HCT116 (cell line): ENCODE results near the gene HSD17B7. TPM values are rescaled to one million over a fixed set of nuclear protein-coding genes. Genes with fewer than 3 reads are reported as not detected.
"Not testable (repeated sequence)": the region's sequence is repeated elsewhere in the genome, so short reads cannot be mapped to it uniquely, and the experiment has no call there.

Experiments
- ATAC-seq: fragments of 200-7000 bp; cut with Tn5 transposase; 2 replicates; pipeline ENCODE4 v1.9.1; 2020; ENCODE audit warnings: mild to moderate bottlenecking, moderate library complexity
- BruUV-seq: library from RNA; stranded (reverse); fragments of 400-500 nt; replicated peaks from 2 replicates; lab custom pipeline; 2021; lab: Mats Ljungman, UMichigan
- CTCF ChIA-PET: fragments of 300-600 bp; sonication (Branson Sonifier 250); formaldehyde crosslinking; loops from one replicate; lab custom pipeline; 2021; ENCODE audit warnings: antibody characterized with exemption; lab: Charles Lee
- POLR2A ChIA-PET: fragments of 300-600, 350-600 bp; sonication (Branson Sonifier 250); formaldehyde crosslinking; loops from one replicate; lab custom pipeline; 2021; ENCODE audit warnings: antibody characterized with exemption; lab: Charles Lee
- RAD21 ChIA-PET, 2 experiments: fragments of 300-600 bp; sonication (Branson Sonifier 250); formaldehyde crosslinking; loops; one replicate each; lab custom pipeline; 2023; ENCODE audit warnings: low total read pairs in 2 of 2; ENCODE audit not compliant: uncharacterized antibody in 2 of 2, unreplicated experiment in 2 of 2, low non-redundant PET in 1 of 2; lab: Charles Lee
- DNase-seq: peaks from one replicate; pipeline ENCODE4 v3.0.0-alpha.2; 2010; ENCODE audit warnings: low read depth, low spot score
- H2AFZ ChIP-seq: fragments of 200-600 bp; shearing (Covaris generic), sonication (generic); 2 replicates; pipeline ENCODE4 v1.6.1; 2017; ENCODE audit warnings: low read depth, mixed run types, mixed read lengths, antibody characterized with exemption, low read length; ENCODE audit not compliant: poor library complexity, severe bottlenecking
- H3K27ac ChIP-seq: 2 replicates; pipeline ENCODE4 v1.5.1; 2012; ENCODE audit warnings: low read depth, low read length
- H3K27me3 ChIP-seq: fragments of 200-600 bp; sonication (generic); 2 replicates; pipeline ENCODE4 v1.6.1; 2016; ENCODE audit warnings: mixed run types, low read length, mixed read lengths; ENCODE audit not compliant: insufficient read depth
- H3K36me3 ChIP-seq, 2 experiments: fragments of 200-500 bp in 1 of 2; fragments of 200-600 bp in 1 of 2; sonication (Bioruptor generic) in 1 of 2; sonication (generic) in 1 of 2; 2 replicates each; pipeline versions ENCODE4 v1.5.1 to v1.6.1; 2014 to 2016; ENCODE audit warnings: low read length in 2 of 2, inconsistent platforms in 1 of 2, mixed read lengths in 1 of 2, mixed run types in 1 of 2; ENCODE audit not compliant: insufficient read depth in 2 of 2, control insufficient read depth in 1 of 2
- H3K4me1 ChIP-seq, 2 experiments: fragments of 200-600 bp in 1 of 2; sonication (generic) in 1 of 2; 2 replicates each; pipeline versions ENCODE4 v1.5.1 to v1.6.1; 2012 to 2017; ENCODE audit warnings: low read length in 2 of 2, inconsistent platforms in 1 of 2, mild to moderate bottlenecking in 1 of 2, mixed read lengths in 1 of 2, mixed run types in 1 of 2, moderate library complexity in 1 of 2; ENCODE audit not compliant: insufficient read depth in 2 of 2, control insufficient read depth in 1 of 2
- H3K4me2 ChIP-seq: fragments of 200-600 bp; sonication (generic); 2 replicates; pipeline ENCODE4 v1.6.1; 2017; ENCODE audit warnings: mixed run types, low read length, mixed read lengths
- H3K4me3 ChIP-seq, 2 experiments: fragments of 200-600 bp in 1 of 2; sonication (generic) in 1 of 2; replicated peaks in 1 of 2; 2 replicates each; pipeline ENCODE4 v1.5.1; 2011 to 2016; ENCODE audit warnings: low read length in 2 of 2, control low read depth in 1 of 2, low read depth in 1 of 2, mild to moderate bottlenecking in 1 of 2, mixed read lengths in 1 of 2, mixed run types in 1 of 2
- H3K79me2 ChIP-seq: fragments of 200-600 bp; sonication (generic); 2 replicates; pipeline ENCODE4 v1.6.1; 2017; ENCODE audit warnings: mild to moderate bottlenecking, mixed run types, low read length, moderate library complexity, mixed read lengths; ENCODE audit not compliant: insufficient read depth
- H3K9ac ChIP-seq: fragments of 200-600 bp; sonication (generic); 2 replicates; pipeline ENCODE4 v1.6.1; 2016; ENCODE audit warnings: low read length, mixed read lengths
- H3K9me2 ChIP-seq: fragments of 200-600 bp; sonication (generic), shearing (Covaris generic); 2 replicates; pipeline ENCODE4 v1.6.1; 2017; ENCODE audit warnings: mixed run types, mild to moderate bottlenecking, moderate library complexity; ENCODE audit not compliant: insufficient read depth
- H3K9me3 ChIP-seq, 2 experiments: fragments of 200-500 bp in 1 of 2; fragments of 200-600 bp in 1 of 2; sonication (Bioruptor generic) in 1 of 2; sonication (generic) in 1 of 2; 2 replicates each; pipeline ENCODE4 v1.6.1; 2014 to 2017; ENCODE audit warnings: low read length in 2 of 2, mixed read lengths in 2 of 2, inconsistent platforms in 1 of 2, low read depth in 1 of 2, mild to moderate bottlenecking in 1 of 2, mixed run types in 1 of 2, moderate library complexity in 1 of 2; ENCODE audit not compliant: control insufficient read depth in 1 of 2, insufficient read depth in 1 of 2
- H4K20me1 ChIP-seq: fragments of 200-600 bp; sonication (generic), shearing (Covaris generic); 2 replicates; pipeline ENCODE4 v1.6.1; 2017; ENCODE audit warnings: mixed run types, mild to moderate bottlenecking, moderate library complexity; ENCODE audit not compliant: insufficient read depth
- EGR1 ChIP-seq: IDR thresholded peaks from 2 replicates; pipeline ENCODE4 v1.6.1; 2012; ENCODE audit warnings: low read depth
- EZH2phosphoT487 ChIP-seq: fragments of 200-600 bp; IDR thresholded peaks from 2 replicates; pipeline ENCODE4 v1.6.1; 2018; ENCODE audit warnings: antibody characterized with exemption, borderline replicate concordance
- JUND ChIP-seq: IDR thresholded peaks from 2 replicates; pipeline ENCODE4 v1.6.1; 2012
- MAX ChIP-seq: IDR thresholded peaks from 2 replicates; pipeline ENCODE4 v1.6.1; 2012
- RAD21 ChIP-seq: IDR thresholded peaks from 2 replicates; pipeline ENCODE4 v1.6.1; 2012; ENCODE audit warnings: low read depth, mild to moderate bottlenecking
- SIN3A ChIP-seq: IDR thresholded peaks from 2 replicates; pipeline ENCODE4 v1.6.1; 2012; ENCODE audit warnings: low read depth
- SP1 ChIP-seq: IDR thresholded peaks from 2 replicates; pipeline ENCODE4 v1.6.1; 2012; ENCODE audit warnings: low read depth
- TCF7L2 ChIP-seq: IDR thresholded peaks from 2 replicates; pipeline ENCODE4 v1.7.0; 2011; ENCODE audit warnings: borderline replicate concordance, inconsistent platforms; ENCODE audit not compliant: insufficient read depth, insufficient read length; ENCODE audit errors: extremely low read depth
- ZBTB33 ChIP-seq: IDR thresholded peaks from 2 replicates; pipeline ENCODE4 v1.6.1; 2011; ENCODE audit warnings: mild to moderate bottlenecking, low read length, moderate library complexity; ENCODE audit not compliant: insufficient replicate concordance; ENCODE audit errors: extremely low read depth
- ZNF274 ChIP-seq: fragments of 200-500 bp; sonication (Bioruptor generic); IDR thresholded peaks from 2 replicates; pipeline ENCODE4 v1.6.1; 2014; ENCODE audit warnings: mild to moderate bottlenecking, low read depth, low read length, inconsistent platforms
- intact Hi-C: fragments of 100-400 bp; cut with micrococcal nuclease; formaldehyde crosslinking; loops from 2 replicates; pipeline ENCODE4 v1.10.0; 2022
- total RNA-seq: library from RNA; stranded (reverse); gene quantifications from one replicate; pipeline ENCODE4 v1.2.1, GENCODE V29; 2021; ENCODE audit not compliant: unreplicated experiment
- TF ChIP-seq, protein P1 (sequence below): IDR thresholded peaks from 2 replicates; pipeline ENCODE4 v1.6.1; 2012

HSD17B7 gene
- total RNA-seq, 1 experiment from 2014 or later, result 22.6 TPM

GRCh38 chr1:162782671-162783070 is 7.8 kb upstream of the HSD17B7 start:
- H3K9me3 ChIP-seq, result no peaks in the 10 kb centered on the region
- no peaks in the 10 kb centered on the region for H4K20me1 ChIP-seq
- no peaks in the 10 kb centered on the region for H3K9me2 ChIP-seq
- RAD21 ChIA-PET, result no interaction called here
- no peak for TF ChIP-seq MAX
- no peak for TF ChIP-seq TCF7L2
- TF ChIP-seq, protein P1, sequence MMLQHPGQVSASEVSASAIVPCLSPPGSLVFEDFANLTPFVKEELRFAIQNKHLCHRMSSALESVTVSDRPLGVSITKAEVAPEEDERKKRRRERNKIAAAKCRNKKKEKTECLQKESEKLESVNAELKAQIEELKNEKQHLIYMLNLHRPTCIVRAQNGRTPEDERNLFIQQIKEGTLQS, result no peak
- no peak for TF ChIP-seq EZH2phosphoT487
- no peak for TF ChIP-seq ZNF274
- TF ChIP-seq RAD21, result no peak
- TF ChIP-seq JUND, result no peak
- no peak for TF ChIP-seq SP1
- no peak for TF ChIP-seq EGR1
- TF ChIP-seq ZBTB33, result no peak
- no peak for TF ChIP-seq SIN3A
- TF ChIP-seq, all 23 proteins: peak for 0
- intact Hi-C loops, result no loop called here
- DNase-seq (no peak), ATAC-seq (no peak)
- Histone ChIP-seq H3K27me3 (no peaks in the 10 kb centered on the region), H3K4me3 (no peak overlapping the region), H3K36me3 (no peaks in the 10 kb centered on the region), H3K79me2 (no peaks in the 10 kb centered on the region), H3K9ac (no peak overlapping the region), H3K4me1 (no peaks in the 10 kb centered on the region), H3K4me2 (no peak overlapping the region), H2AFZ (no peak overlapping the region), H3K27ac (no peak overlapping the region)
- no TSS peak for BruUV-seq
- POLR2A ChIA-PET, result no interaction called here
- CTCF ChIA-PET, result no interaction called here

GRCh38 chr1:162784926-162785325 is 5.6 kb upstream of the HSD17B7 start:
- H2AFZ ChIP-seq, RAD21 ChIA-PET, ATAC-seq, DNase-seq, BruUV-seq, H3K27me3 ChIP-seq, H3K79me2 ChIP-seq, CTCF ChIA-PET, H3K4me2 ChIP-seq, intact Hi-C loops, H4K20me1 ChIP-seq, H3K36me3 ChIP-seq, H3K9me2 ChIP-seq, H3K4me3 ChIP-seq, H3K9me3 ChIP-seq, H3K4me1 ChIP-seq, POLR2A ChIA-PET, H3K9ac ChIP-seq, H3K27ac ChIP-seq: not testable (repeated sequence)

GRCh38 chr1:162788783-162789182 is 1.7 kb upstream of the HSD17B7 start:
- H3K27ac ChIP-seq, H3K4me3 ChIP-seq, H3K79me2 ChIP-seq, RAD21 ChIA-PET, H3K9me3 ChIP-seq, POLR2A ChIA-PET, H4K20me1 ChIP-seq, H3K27me3 ChIP-seq, DNase-seq, CTCF ChIA-PET, ATAC-seq, BruUV-seq, H2AFZ ChIP-seq, H3K9me2 ChIP-seq, H3K4me2 ChIP-seq, H3K36me3 ChIP-seq, H3K9ac ChIP-seq, intact Hi-C loops, H3K4me1 ChIP-seq: not testable (repeated sequence)
